NCI-H146 treated with DMSO at 0.1 percent for 48 hours (cell line): ENCODE measurements around the gene SMOC2.
A peak's percentile ranks its signal among the peaks of the same experiment; 100 is the strongest.

Source experiments
- DNase-seq: peaks from one replicate; lab custom pipeline; 2025; ENCODE audit not compliant: unreplicated experiment; lab: John Stamatoyannopoulos, UW

The SMOC2 gene, protein sequence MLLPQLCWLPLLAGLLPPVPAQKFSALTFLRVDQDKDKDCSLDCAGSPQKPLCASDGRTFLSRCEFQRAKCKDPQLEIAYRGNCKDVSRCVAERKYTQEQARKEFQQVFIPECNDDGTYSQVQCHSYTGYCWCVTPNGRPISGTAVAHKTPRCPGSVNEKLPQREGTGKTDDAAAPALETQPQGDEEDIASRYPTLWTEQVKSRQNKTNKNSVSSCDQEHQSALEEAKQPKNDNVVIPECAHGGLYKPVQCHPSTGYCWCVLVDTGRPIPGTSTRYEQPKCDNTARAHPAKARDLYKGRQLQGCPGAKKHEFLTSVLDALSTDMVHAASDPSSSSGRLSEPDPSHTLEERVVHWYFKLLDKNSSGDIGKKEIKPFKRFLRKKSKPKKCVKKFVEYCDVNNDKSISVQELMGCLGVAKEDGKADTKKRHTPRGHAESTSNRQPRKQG

DNA sequence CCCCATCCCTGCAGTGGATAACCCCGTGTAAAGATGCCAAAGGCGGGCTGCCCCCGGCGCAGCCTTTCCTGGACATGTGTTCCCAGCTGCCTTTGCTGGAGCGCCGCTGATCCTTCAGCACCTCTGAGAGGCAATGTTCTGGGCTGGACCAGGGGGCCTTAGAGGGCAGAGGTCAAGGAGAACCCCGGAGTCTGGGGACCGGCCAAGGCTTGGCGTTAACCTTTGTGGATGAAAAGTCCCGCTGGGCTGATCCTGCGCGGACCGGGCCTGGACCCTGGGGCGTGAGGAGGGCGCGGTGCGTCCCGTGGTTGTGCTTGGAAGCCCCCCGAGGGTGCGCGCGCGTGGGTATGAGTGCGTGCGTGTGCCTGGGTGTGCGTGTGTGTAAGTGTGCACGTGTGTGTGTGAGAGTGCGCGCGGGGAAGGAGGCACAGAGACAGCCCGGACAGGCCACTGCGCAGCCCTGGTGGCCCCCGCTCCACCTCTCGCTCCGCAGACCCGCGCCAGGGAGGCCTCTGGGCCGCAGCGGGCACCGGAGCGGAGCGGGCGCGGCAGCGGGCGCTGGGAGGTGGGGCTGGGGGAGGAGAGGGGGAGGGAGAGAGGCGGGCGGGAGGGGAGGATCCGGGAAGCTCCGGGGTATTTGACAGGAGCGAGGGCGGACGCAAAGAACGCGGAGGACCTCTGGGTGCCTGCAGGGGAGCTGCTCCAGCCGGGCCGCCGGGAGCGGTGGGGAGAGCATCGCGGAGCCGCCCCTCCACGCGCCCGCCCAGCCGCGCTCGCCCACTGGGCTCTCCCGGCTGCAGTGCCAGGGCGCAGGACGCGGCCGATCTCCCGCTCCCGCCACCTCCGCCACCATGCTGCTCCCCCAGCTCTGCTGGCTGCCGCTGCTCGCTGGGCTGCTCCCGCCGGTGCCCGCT is at the start of gene SMOC2:
Gene SMOC2 (plus strand): TSS at position 665 of the 914 bp plus-strand sequence. CDS start 187 bp downstream, at position 852.
- DNase-seq, result peak; percentile 66

DNA sequence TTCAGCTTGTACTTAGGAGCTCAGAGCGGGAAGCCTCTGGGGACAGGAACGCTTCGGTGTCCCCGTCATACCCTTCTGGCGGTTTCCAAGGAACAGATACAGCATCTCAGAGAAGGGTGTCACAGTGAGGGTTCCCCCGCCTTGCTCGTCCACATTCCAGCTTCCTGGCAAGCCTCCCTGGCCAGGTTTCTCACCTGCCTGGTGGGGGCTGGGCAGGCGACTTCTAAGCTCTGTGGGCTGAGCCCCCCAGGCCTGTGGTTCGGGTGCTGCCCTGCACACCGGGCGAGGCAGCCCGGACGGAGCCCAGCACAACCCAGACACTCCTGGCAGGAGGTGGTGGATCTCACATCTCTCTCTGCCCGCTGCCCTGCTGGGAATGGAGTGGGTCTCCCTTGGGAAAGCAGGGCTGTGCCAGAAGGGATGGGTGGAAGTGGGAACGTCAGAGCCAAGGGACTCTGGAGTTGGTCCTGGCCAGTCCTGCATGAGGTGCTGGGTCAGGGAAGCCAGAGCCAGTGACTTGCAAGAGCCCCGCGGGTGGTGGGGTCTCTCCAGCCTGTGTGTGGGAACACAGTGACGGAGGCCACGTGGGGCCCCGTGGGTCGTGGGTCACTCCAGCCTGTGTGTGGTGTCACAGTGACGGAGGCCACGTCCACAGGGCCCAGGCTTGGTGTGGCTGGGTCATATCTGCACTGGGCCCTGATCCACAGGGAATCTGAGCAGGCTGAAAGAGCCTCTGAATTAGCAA is 47.7 kb upstream of the SMOC2 start:
- DNase-seq, result no peak

DNA sequence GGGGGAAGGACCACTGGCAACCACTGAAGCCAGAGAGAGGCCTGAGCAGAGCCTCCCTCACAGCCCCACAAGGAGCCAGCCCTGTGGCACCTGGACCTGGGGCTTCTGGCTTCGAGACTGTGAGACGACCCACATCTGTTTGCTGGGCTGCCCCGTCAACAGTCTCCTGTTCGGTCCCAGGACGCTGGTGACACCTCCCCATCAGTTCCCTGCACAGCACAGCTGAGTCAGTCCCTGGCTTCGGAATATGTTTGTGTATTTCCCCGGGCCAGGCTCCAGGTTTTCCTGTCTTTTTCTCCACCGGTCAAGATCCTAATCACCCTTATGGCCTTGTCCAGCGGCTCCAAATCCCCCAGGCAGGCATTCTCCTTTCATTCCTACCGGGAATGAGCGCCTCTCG is 46.4 kb upstream of the SMOC2 start:
- DNase-seq, result no peak

DNA sequence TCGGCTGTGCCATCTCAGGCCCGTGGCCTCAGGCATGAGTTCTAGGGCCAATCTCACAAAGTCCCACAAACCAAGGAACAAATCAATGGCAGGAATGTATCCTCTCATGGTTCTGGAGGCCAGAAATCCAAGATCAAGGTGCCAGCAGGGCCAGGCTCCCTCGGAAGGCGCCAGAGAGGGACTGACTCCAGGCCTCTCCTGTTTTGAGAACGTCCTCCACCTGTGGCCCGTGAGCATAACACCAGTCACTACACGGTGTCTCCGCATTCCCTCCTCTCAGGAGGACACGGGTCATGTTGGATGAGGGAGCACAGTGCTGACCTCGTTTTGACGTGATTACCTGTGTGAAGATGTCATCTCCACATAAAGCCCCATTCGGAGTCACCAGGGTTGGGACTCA is 45.0 kb upstream of the SMOC2 start:
- DNase-seq, result no peak

DNA sequence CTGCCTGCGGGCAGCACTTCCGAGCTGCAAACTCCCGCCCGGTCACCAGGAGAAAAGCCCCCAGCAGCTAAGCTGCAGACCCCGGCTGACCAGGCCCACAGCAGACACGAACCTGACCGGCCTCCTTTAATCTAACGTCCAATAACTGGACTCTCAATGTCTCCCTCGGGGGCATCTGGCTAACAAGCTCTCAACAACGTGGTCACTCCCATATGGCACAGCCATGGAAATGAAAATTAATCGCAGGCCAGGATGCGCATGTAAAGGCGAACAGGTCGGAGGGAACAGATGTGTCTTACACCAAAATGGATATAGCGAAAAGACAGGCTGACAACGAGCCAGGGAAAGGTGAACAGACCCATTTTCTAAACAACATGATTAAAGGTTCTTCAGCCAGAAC is 44.4 kb upstream of the SMOC2 start:
- no peak for DNase-seq

DNA sequence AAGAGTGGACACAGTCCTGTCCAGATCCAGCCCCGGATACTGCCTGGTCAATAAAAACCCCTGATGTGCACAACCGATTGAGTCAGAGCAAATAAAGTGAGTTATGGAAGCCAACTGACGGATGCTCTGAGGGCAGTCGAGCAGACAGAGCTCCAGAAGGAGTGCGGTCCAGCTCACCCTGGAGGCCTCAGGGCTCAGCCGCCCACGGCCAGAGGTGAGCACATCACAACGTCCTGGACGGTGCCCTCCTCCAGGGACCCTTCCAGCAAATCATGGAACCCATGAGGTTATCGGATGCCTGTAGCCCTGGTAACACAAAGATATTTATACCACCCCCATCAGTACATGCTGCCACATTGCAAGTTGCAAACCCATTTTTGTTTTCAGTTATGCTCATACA is 44.0 kb upstream of the SMOC2 start:
- no peak for DNase-seq

DNA sequence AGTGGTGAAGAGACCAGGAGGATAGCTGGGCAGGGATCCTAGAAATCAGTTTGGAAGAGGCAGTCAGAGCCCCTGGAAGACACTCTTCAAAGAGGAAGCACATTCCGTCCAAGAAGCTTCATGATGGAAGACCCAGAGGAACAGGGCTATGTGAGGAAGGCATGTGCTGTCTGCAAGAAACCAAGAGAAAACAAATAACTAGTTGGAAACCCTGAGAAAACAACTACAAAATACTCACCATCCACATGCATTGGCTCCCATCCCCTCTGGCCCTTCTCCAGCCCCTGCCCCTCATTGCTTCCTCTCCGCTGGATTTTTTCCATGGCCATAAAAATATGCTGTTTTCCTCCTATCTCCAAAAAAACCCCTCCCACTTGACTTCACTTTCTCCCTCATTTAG is 40.9 kb upstream of the SMOC2 start:
- DNase-seq, result no peak

DNA sequence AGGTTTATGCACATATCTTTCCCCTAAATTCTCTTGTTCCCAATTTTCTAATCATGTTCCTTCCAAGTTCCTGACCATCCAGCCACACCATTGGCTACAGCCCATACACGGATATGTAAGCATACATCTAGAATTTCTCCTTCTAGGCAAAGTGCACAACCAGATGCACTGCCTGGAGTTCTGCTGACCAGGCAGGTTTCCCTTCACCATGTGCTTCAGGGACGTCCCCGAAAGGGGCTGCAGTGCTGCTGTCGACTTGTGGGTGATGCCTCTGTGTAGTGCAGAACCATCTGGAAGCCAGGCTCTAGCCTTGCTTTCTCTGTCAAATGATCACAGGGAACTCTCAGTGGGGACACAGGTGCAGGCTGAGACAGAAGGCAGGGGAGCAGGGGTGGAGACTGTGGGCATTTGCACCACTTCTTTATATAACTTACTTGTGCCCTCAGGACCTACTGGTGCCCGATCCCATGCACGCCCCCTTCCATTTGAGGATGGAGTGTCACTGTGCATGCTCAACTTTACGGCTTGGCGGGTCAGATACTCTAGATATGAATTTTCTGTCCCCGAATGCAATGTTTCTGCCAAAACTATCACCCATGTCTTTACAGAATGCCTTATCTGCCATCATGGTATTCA is 37.5 kb upstream of the SMOC2 start:
- DNase-seq, result no peak

DNA sequence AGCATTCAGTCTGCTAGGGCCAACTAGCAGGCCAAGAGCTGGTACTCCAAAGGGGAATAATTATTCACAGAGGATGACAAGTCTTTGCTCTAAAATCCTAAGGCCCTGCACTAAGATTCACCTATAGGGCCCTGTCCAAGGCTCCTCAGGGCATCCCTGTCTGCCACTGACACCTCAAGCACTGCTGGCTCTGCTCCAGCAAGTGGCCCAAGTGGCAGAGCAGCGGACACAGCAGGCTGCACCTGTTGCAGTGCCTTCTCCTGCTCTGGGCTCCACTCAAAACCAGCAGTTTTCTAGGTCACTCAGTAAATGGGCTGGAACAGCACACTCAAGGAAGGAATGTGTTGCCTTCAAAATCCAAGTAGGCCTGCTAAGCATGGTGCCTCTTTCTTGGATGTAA is 36.4 kb upstream of the SMOC2 start:
- no peak for DNase-seq

DNA sequence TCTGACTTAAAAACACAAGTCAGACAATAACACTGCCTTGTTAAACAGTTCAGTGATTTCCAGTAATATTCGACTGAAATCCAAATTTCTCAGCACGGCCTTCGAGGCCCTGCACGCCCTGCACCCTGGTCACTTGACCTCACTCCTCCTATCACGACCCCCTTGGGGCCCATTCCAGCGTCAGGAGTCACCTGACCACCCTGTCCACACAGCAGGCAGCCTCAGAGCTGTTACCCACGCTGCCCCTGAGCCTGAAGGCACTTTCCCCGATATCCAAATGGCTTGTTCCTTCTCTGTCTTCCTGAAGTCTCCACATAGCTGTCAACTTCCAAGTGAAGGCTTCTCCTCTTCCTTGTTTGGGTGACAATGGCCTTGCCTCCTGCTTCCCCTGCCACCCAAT is 33.1 kb upstream of the SMOC2 start:
- no peak for DNase-seq

DNA sequence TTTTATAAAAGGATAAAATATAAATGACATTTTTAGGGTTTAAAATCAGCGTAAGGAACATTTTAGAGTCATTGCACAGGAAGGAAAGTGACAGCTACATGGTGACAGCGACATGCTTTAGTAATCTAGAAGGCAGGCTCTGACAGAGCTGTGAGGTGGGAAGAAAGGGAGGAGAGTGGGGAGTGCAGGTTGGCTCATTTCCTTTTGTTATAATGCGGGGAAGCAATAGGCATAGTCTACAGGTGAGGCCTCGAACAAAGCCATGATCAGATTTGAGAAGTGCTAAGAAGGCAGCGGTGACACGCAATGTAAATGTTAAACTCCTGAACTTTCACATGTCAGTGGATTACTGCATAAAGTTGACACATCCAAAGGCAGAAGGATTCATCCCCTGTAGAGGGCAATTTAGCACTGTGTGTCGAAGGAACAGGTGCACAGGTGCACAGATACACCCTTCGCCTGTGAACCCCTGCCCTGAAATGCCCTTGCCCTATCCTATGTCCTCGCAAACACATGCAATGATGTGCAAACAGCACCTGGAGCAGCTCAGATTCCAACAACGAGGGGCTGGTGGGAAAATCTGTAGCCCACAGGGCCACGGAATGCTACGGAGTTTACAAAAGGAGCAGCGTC is 32.4 kb upstream of the SMOC2 start:
- DNase-seq, result peak; percentile 26

DNA sequence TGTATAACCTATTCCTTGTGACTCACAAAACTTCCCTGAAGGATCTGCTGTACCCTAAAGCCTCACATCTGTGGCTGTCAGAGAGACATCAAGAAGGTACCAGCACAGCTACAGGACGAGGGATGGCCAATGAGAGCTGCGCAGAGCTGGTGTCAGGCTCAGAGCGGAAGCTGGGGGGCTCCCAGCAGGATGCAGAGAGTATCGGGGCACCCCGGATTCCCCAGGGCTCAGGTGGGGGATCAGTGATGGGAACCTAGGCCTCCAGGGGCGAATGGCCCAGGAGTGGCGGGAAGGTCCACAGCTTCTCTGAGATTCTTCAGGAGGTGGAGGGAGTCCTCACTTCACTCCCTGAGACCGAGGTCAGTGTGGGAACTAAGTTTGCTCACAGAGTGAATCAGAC is 30.9 kb upstream of the SMOC2 start:
- no peak for DNase-seq

DNA sequence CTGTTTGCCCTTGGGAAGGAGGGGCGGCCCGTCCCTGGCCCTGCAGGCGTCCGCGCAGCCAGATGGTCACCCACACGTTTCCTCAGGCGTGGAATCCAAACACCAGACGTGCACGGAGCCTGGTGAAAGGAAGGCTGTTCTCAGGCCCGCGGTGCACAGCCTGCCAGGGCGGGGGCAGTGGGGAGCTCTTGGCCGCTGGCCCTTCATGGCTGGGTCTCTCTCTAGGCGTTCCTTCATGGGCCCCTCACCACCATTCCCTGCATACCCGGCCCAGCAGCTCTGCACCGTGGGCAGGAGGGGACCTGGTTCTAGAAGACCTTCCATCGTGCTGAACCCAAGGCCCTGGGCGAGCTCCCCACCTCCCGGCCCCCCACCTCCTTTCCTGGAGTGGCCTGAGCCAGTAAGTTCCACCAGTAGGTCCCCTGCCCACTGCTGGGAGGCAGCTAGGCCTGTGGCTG is 30.4 kb upstream of the SMOC2 start:
- DNase-seq, result no peak

DNA sequence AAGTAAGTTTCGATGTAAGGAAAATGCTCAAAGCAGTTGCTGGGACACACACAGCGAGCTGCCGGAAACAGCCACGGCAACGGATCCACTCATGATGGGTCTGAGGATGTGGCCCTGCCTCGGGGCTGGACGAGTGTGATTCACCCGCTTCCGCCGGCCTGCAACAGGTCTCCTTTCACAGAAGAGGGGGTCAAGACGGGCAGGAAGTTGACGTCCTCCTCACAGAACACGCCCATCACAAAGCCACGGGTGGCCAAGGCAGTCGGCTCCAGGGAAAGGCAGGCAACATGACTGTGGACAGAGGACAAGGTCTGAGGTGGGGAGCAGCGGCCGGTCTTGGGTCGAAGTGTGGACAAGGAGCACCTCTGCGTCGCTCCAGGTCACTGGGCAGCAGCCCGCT is 29.9 kb upstream of the SMOC2 start:
- DNase-seq, result no peak

DNA sequence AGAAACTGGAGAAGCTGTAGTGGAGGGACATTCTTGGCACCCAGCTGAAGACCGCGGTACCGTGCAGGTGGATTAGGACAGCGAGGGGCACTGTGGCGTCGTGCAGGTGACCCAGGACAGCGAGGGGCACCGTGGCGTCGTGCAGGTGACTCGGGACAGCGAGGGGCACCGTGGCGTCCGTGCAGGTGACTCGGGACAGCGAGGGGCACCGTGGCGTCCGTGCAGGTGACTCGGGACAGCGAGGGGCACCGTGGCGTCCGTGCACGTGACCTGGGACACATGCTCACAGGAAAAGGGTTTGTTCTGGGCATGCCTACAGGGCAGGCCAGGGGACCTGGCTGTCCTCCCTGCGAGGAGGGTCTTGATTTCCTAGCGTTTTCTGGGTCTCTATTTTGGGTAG is 29.2 kb upstream of the SMOC2 start:
- DNase-seq, result no peak

DNA sequence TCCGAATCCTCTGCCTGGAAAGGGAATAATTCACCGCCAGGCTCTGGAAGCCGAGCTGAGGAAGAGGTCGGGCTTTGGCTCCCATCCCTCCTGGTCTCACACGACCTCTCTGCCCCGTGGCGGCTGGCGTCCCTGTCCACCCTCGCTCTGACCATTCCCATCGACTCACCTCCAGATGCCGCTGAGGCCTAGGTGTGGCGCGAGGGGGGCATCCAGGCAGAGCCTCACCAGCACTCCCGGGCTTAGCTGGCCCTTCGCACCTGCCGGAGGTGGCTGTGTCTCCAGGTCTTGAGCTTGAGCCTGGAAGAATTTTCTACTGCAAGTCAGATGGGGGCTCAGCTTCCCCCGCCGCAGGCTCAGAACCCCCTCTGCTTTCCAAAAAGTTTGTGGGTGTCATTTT is 28.5 kb upstream of the SMOC2 start:
- DNase-seq, result no peak

DNA sequence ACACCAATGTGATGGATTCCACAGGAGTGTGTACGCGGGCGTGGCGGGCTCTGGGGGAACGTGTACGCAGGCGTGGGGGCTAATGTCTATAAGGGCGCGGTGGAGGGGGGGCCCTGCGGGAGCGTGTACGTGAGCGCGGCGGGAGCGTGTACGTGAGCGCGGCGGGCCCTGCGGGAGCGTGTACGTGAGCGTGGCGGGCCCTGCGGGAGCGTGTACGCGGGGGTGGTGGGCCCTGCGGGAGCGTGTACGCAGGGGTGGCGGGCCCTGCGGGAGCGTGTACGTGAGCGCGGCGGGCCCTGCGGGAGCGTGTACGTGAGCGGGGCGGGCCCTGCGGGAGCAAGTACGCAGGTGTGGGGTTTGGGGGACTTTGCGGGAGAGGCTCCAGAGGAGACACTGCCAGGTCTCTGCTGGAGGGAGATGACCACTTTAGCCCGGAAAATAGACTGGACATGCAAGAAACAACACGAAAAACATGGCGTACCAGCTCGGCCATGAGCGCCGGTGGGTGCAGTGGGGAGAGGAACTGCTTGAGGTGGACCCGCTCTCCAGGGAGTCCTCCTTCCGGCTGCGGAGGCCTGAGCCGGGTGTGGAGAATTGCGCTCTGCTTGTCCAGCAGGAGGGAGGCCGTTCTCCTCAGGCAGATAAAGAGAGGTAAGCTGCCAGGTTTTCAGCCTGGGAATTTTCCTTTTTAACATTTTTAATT is 27.8 kb upstream of the SMOC2 start:
- no peak for DNase-seq

DNA sequence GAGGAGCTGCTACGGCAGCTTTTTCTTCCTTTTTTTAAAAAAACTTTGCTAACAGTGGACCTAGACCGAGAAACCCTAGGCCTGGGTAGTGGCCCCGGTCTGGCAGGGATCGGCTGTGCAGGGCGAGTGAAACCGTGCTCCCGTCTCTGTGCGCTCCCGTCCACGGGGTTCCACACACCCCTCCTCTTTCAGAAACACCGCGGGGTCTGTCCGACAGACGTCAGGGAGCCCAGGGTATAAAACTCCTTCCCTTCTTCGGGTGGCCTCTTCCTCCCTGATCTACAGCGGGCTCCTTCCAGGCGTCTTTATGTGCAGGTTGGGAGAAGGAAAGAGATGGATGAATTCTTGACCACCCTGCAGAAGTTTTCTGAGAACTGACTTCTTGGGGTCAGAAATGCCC is 27.1 kb upstream of the SMOC2 start:
- no peak for DNase-seq

DNA sequence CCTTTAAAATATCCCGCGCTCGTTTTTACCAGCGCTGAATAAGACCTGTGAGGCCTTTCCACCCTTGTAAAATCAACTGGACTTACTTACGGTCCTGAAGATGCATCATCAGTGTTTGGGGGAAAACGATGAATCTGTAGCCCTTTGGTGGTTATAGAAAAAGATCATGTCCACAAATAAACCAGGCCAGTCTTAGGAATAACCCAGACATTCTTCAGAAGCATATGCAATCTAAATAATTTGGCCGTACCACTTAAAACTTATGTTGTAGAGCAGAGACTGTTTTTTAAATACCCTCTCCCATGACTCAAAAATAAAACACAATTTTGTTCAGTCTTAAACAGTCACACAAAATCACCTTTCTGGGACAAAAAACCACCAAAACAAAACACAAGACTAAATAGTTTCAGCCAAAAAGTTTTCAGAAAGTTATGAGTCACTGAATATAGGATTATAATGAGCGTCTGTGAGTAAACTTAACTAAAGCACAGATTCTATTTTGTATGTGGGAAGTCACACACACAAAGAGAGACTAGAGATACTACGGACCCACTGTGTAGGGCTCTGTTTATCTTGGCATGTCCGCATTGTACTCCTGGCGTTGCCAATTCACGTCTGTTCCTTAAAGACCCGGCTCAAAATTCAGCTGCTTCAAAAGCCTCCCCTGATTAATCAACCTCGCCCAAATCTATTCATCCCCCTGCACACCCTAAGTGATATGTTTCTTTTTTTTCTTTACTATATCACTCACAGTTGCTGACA is 26.5 kb upstream of the SMOC2 start:
- DNase-seq, result no peak
